Daoy (cell line): ENCODE measurements around the gene ALKBH3. TPM values are rescaled to one million over a fixed set of nuclear protein-coding genes. Genes with fewer than 3 reads are reported as not detected.
A peak's percentile ranks its signal among the peaks of the same experiment; 100 is the strongest.

Experiments used
- DNase-seq: peaks from one replicate; pipeline ENCODE4 v3.0.0-alpha.2; 2015; ENCODE audit warnings: low read depth
- total RNA-seq: library from RNA; depleted of rRNA; stranded (reverse); fragments of >200 nt; shearing (Covaris generic); gene quantifications from 2 replicates; pipeline ENCODE4 v1.2.3, GENCODE V29; 2014

ALKBH3 gene
- total RNA-seq, 1 experiment from 2014 or later = 26.7 TPM

- no peak for DNase-seq
Measured at GRCh38 chr11:43922295-43922648, 41.6 kb downstream of the ALKBH3 start.

DNA sequence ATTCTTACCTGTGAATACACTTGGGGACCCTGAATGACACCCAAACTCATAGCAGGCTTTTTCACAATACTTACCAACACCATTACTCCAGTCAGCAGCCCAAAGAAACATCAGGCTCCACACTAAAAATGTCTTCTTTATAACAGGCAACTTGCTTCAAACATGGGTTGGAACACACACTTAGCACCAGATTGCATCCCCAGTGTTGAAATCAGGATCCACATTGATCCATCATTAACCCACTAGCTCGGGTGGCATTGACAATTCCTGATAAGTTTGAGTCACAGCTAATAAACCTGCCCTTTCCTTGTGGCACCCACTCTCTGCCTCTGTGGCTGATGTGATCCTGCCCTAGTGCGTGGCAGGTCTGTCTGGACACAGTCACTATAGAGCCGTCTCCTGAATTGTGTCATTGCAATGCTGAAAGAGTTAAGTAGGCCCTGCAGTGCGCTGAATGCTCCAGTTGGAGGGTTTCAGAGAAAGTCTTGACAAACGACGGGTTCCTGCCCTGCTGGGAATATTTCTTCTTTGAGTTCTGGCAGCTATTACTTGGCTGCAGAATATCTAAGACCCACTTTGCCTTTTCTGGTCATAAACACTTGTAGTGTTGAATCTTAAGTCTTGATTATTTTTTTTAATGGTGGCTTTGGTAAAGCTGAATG lies 42.2 kb downstream of the ALKBH3 start:
- no peak for DNase-seq

DNA sequence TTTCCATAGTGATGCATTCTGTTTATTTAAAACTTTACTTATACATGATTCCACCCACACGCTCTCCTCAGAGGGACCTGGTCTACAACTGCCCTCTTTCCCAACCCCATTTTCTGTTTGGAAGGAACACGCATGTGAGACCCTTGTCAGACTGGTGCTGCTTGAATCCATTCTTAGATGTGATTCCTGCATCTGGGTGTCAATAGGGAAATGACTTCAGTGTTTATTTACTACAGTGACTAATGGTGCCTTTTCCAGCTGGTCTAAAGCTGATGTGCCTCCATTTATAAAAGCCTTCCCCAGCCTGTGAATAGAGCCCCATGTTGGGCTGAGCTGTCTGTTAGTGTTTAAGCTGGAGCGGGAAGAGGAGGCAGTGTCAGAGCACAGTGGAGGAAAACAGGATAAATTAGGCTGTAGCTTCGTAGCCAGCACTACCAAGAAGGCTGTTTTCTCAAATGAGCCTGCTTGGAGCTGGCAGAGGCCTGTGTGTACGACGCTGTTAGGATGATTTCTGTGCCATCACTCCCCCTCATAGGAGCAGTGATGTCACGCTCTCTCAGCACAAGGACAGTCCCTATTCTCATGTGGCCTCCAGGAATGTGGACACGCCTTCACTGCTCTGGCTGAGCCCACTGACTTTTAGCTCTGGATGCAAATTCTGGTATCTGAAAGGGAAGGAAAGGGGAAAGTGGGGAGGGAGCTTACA lies 42.9 kb downstream of the ALKBH3 start:
- no peak for DNase-seq

GRCh38 chr11:43924112-43924855 lies 43.7 kb downstream of the ALKBH3 start:
- DNase-seq = no peak

DNA sequence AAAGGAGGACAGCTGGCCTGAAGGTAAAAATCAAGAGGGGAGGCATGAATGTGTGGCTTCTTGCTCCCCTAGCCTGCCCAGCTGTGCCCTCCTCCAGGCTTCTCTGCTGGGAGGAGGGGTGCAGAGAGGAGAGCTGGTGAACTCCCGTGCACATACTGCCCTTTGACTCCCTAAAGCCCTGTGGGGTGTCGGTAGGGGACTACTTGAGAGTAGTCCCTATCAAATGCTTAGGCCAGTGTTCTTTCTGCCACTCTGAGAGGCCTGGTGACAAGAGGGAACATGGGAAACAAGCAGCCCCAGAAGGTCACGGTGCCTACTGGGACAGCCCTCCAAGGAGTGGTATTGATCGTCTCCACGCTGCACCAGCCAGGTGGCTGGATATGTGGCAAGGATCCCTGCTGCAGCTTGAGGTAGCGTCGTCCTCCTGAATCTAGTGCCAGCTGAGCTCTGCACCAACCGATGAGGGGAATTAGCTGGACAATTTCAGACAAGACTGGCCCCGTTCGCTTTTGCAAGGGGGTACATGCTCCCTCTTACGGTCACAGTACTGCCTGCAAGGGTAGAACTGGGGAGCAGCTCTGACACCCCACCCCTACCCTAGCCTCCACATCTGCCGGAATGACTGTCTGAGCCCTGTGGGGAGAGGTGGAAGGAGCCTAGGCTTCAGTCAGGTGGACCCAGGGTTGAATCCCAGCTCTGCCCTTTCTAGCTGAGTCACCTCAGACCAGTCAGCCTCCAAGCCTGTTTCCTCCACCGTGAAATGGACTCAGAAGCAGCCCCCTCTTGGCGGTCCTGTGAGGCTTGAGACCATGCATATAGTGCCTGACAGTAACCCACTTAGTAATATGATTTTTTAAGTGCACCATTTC lies 44.7 kb downstream of the ALKBH3 start:
- no peak for DNase-seq

DNA sequence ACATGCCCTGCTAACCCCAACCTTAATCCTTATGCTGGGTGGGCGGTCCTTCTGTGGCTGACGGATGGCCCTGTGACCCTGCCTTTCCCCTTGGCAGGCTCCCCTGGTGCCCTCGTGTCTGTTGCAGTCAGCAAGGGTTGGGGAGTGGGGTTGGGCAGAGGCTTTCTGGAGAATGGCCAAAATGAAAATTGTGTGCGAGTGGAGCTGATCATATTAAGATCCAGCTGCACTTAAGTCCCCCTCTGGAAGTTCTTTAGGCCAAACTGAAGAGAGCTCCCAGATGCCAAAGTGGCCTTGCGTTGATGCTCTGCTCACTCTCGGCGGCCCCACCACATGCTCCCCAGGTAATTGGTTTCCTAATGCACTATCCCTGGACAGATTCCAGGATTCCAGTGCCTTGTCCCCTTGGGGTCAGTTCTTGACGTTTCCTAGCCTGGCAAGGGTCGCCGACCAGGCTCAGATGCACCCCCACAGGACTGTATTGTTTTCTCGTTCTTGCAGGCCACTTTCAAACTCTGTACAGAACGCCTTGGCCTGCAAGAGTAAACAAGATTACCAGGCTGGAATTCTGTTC lies 45.4 kb downstream of the ALKBH3 start:
- no peak for DNase-seq

DNA sequence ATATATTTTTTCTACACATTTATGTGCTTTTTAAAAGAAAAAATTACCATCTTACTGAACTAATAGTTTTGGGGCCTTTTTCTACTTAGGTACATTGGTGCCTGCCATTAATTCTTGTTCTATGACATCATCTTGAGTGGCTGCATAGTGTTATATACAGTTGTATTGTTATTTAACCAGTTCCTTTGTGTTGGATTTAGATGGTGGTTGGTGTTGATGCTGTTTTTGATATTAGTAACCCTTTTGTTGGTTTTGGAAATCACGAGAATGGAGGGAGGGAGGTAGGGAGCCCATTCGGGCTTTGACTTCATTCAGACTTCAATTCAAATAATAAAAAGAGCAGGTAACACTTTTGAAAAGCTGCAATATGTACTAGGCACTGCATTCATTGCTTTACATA lies 46.4 kb downstream of the ALKBH3 start:
- DNase-seq = no peak

GRCh38 chr11:43927925-43928707 lies 47.5 kb downstream of the ALKBH3 start:
- DNase-seq = no peak

DNA sequence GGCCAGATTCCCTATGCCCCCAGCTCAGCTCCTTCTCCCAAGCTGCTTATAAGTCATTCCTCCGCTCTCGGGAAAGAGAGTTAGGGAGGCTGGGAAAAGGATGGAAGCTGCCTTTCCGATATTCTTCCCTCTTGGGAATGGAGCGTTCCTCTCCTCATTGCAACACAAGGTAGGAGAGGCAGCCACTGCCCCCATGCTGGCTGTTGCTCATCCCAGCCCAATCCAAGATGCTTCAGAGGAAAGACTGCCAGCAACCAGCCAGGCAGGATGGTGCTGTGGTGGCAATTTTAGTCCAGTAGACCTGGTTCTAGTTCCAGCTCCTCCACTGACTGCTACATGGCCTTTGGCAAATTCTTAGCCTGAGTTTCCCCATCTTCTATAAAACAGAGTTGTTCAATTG lies 48.1 kb downstream of the ALKBH3 start:
- DNase-seq = no peak

DNA sequence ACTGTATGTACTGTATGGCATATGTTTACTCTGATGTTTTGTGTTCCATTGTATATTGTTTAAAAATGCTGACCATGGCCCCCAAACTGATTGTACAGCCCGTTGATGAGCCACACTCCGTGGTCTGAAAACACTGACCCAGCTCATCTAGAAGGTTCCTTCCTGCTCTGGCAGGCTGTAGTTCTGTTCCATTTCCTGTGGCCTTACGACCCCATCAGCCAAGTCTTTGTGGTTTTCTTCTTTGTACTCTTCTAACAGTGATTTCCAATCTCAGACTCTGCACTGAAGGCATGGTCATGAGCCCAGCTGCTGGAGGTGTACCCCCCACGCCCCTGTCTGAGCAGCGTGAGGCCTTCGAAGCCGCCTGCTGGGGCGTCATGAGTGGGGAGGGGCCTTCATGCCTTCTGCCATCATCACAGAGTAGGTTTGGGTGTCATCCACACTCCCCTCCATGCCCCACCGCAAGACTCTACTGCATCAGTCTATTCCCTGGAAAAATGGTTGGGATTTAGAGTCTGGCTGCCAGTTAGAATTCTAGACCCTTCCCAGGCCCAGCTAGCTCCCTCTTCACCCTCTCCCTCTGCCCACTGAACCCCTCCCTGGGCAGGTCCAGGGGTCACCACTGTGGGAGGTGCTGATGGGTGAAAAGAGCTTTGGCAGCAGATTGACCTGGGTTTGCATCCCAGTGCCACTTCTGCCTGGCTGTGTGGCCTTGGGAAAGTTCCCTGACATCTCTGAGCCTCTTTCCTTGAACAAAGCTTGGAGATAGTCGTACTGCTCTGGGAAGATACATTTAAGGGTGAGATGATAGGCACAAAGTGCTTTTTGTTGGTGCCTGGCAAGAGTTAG lies 50.5 kb downstream of the ALKBH3 start:
- DNase-seq = no peak

DNA sequence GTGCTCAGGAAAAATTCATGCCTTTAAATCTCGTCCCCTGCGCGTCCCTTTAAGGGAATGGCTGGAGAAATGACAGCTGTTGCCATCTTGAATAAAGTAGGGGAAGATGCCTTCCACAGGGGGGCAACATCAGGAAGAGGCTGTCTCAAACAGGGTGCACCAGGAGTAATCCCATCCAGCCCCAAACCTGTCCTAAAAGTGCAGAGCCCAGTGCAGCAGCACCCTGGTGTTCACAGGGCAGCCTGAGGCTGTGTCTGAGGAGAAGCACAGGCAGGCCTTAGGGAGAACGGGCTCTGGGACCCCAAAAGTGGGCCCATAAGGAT lies 51.0 kb downstream of the ALKBH3 start:
- no peak for DNase-seq

DNA sequence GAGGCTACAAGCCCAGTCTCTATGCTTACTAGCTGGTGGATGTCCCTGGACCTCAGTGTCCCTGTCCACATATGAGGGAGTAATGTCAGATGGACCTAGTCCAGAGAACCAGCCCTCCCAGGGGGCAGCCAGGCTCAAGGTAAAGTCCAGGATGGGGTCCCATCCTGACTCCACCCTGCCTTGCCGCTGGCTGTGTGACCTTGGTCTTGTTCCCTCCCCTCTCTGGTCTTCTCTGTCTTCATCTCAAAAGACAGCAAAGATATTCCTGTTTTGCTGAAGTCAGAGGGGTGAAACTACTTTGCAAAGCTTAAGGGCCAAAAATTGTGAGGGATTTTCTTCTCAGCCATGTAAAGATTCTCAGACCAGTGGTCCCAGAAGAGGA lies 52.6 kb downstream of the ALKBH3 start:
- DNase-seq = no peak

DNA sequence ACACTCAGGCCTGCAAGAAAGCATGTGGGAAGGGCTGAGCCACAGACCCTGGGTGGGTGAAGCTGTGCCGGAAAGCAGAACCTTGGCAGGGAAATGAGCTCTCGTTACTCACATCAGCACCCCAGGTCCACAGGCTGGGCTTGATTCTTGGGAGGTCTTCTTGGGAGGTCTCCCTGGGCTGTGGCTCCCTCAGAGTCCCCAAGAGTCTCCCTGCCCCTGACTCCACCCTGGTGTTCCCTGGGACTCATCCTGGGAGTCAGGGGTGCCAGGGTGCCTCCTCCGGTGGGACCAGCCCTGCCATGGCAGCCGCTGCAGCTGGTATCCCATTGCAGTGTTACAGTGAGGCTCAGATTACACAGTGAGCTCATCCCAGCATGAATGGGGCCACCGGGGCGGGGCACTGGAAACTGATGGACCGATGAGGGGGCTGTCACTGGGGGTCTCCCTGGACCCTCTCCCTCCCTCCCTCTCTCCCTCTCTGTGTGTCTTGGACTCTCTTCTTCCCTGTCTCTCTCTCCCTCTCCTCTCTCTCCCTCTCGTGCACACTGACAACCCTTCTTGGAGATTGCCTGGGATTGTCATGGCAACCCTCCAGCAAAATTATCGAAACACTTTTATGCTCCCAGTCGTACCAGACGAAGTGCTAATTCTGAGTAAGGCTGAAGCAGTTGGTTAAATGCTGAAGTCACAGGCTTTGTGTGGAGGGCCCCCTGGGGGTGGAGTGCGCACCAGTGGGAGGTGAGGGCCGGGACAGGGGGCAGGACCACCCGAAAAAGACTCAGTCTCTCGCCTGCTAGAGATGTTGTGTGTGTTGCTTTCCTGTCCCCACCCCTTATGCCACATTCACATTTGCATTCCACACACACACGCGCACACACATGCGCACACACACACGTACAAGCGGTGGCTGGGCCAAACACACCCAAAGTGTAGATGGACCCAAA lies 53.2 kb downstream of the ALKBH3 start:
- DNase-seq = peak; percentile 54

DNA sequence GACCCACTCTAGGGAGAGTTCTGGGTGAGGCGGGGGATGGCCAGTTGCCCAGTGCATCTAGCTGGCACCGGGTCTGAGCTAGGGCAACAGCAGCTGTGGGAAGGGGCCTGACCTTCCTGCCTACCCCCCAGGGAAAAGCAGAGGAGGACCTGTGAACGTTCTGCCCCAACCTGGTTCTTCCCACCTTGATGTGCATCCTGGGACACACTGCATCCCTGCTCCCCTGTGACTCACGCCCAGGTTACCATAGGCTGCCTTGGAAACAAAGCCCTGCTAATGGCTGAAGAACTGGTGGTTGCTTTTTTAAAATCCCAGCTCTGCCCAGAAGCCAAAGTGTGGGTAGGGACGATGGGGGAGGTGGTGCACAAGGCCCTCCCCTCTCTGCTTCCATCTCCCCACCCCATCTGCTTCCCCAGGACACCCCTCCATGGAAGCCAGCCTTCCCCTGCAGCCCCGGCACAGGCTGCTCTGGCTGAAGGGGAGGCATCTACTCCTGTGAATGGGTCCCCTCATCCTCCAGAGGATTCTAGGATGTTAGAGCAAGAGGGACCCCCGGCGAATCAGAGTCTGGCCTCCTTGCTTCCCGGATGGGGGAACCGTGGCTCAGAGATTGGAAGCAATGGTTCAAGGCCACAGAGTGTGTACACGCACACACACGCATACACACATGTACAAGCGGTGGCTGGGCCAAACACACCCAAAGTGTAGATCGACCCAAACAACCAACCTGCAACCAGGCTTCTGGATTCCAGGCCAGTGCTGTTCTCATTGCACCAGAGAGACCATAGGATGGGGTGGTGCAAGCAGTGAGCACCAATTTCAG lies 54.2 kb downstream of the ALKBH3 start:
- no peak for DNase-seq

DNA sequence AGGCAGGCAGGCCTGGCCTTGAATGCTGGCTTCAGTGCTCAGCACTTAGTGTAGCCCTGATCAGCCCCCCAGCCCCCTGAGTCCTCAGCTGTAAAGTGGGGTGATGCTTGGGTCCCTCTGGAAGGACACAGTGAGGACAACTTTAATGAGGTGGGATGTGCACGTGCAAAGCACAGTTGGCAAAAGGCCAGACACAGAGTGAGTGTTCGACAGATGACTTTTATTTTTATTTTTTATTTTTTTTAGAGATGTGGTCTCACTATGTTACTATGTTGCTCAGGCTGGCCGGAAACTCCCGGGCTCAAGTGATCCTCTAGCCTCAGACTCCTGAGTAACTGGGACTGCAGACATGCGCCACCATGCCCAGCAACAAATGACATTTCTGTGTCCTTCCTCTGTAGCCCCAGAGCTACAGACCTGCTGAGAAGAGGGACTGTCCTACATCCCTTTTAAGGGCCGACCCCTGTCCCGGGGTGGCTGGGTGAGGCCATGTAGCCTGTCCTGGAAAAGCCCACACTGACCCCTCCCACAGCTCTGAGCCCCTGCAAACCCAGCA lies 54.9 kb downstream of the ALKBH3 start:
- DNase-seq = no peak

DNA sequence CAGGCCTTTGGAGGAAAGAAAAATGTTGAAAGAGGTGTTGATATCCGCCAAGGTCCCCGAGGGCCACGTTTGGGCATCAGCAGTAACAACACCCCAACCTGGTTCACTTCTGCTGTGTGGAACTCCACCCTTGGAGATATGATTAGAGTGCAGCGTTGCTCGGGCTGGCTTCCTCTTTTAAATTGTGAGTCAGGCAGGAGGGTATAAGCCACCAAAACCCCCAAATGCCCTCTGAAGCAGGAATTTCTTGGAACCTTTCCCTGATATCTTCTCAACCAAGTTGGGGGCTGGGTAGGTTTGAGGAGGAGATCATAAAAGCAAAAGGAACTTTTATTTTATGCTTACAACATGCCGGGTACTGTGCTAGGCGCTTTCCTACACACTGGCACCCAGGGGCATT lies 55.4 kb downstream of the ALKBH3 start:
- no peak for DNase-seq
